ENCODE measurements around the gene COL12A1.

COL12A1 gene

GRCh38 chr6:75096966-75097365, 108.9 kb downstream of the COL12A1 start:
- no peak for DNase-seq (ENCODE audit: low spot score)

- DNase-seq (ENCODE audit: low spot score): no peak
These were observed 111.1 kb downstream of the COL12A1 start for GRCh38 chr6:75094614-75095200.

DNA sequence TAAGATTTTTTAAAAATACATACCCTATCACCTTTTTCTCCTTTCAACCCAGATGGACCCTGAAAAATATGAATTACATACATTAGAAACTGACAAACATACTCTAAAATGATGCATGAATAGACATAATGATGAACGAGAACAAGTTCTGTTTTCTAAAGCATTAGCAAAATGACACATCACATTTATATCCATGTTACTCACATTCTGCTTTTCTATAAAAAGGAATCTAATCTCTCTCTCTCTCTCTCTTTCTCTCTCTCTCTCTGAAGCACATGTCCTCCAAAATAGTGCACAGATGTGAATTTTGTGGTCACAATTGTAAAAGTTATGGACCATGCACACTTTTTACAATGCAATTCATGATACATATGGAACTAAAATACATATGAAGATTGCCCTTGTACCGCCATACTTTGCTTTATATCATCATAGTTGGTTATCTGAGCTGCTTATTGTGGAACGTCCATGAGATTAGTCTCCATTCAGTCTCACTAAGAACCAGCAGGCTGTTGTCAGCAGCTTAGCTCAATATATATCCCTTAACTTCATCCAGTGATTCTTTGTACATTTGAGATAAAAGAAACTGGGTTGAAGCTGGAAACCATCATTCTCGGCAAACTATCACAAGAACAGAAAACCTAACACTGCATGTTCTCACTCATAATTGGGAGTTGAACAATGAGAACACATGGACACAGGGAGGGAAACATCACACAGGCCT, 114.2 kb downstream of the COL12A1 start:
- DNase-seq (ENCODE audit: low spot score): no peak

DNA sequence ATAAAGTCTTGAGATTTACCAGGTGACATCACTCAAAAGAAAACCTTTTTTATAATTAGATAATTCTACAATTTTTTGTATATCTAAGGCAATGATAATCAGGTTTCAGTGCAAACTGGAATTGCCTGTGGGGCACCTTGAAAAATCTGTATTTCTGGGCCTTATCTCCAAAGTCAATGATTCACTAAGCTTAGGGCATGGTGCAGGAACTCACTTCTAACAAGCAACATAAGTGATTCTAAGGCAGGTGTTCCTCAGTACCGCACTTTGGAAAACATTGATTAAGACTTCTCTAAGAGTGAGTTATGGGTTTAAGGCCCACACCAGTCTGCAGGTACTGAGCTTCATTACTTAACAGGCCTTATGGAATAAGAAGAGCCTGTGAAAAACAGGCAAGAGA, 115.3 kb downstream of the COL12A1 start:
- DNase-seq (ENCODE audit: low spot score): no peak

DNA sequence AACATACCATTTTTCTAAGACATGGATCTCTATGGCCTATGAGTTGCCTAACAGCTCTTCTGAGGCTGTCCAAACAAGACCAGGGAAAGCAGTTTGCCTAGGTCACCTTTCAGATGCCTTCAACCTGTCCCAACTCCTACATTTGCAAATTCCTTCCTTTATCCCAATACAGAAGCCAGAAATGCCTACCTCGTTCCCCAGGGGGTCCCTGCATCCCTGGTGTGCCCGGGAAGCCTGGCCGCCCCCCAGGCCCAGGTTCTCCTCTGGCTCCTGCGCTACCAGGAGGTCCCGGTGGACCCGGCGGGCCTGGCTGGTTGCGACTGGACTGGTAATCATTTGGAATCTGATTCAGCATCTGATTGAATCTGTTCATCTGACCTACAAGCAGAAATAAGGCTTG, 115.9 kb downstream of the COL12A1 start:
- DNase-seq (ENCODE audit: low spot score): no peak

- DNase-seq (ENCODE audit: low spot score): no peak
These were observed 116.5 kb downstream of the COL12A1 start for GRCh38 chr6:75089151-75089897.

DNA sequence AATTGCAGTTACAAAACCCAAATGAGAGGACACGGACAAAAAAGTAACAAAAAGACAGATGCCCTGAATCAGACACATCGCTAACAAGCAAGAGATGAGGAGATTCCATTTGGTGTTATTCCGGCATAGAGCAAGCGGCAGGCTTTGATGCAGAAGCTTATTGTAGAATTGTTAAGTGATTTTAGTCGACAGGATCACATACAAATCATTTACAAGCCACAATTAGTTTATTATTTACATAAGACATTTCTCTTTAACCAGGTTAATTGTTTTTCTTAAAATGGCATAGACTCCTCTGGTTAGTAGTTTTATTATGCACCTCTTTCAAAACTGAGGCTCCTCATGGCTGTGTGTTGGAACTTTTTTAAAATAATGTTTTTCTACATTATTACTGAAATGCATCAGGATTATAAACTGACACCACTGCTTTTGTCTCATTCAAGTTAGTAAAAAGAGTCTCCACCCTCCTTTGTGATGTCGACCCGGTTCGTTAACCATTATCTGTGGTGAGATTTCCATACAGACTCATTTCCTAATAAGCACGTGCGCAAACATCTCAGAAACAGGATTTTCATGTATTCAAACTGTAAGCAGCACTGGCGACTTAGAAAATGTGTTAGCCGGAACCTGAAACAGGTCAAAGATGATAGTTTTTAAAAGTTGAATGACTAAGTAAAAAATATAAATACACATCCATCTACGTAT, 119.8 kb downstream of the COL12A1 start:
- no peak for DNase-seq (ENCODE audit: low spot score)

DNA sequence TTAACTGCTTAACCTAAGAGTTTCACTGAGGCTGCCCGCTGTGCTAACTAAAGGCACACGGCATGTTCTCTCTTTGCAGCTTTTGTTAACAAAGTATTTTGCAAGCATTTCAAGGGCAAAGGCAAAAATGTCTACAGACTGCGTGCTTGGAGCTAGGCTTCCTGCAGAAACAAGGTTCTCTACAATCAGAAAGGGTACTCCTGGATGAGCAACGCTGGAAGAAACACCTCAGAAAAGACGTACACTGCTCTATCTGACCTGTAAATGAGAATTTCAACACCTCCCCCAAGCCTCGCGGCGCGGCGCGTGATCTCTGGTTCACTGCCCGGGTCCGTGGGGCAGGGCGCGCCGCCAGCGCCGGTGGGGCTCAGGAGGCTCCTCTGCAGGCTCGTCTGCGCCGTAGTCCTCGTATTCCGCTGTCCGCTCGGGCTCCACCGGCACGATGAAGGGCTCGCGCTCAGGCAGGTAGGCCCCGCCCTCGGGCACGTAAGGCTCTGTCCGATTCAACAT, 120.9 kb downstream of the COL12A1 start:
- no peak for DNase-seq (ENCODE audit: low spot score)

DNA sequence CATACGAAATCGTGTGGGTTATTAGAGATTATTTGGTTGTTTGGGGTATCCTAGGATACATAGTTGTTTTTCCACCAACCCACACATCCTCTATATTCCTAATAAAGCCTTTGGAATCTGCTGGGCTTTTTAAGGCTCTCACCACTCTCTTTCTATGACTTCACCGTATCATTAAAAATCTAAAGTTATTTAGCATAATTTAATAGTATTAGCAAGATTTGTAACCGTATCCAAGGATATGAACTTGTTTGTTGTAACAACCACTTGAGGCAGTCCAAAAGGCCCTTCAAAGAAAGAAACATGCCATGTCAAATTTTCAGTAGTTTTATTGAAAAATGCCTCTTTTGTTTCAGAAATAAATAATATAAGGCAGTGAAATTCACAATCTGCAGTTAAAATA, 121.8 kb downstream of the COL12A1 start:
- DNase-seq (ENCODE audit: low spot score): no peak

- no peak for DNase-seq (ENCODE audit: low spot score)
These were observed 123.9 kb downstream of the COL12A1 start for GRCh38 chr6:75081921-75082320.

DNA sequence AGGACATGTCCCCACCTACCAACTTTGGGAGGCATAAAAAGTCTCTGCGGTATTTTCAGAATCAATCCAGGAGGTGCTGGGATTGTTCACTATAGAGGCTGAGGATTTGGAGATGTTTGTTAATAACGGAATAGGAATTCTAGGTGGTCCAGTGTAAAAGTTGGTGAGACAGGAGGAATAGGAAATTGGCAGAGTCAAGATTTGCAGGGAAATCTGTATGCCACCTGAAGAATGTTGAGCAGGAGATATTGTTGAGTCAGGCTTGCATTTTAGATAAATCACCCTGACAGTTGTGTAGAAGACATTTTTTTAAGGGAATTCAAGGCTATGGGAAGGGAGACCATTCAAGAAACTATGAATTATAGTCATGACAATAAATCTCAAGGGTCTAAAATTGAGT, 124.8 kb downstream of the COL12A1 start:
- no peak for DNase-seq (ENCODE audit: low spot score)

DNA sequence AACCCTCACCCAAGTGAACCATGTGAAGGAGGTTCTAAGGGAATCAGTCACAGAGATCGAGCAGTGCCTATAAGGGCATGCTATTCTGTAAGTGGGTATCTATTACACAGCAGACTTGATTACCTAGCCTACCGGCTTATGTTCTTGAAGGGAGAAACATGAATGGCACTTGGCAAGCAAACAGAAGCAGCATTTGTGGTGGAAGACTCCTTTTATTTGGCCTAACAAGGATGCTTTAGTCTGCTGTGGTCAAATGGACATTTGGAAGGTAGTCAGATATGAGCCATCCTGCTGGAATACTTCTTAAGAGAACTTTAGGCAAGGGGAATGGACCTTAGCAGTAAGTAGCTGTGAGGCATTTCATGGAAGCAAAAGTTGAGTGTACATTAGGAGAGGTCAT, 126.3 kb downstream of the COL12A1 start:
- DNase-seq (ENCODE audit: low spot score): no peak

- no peak for DNase-seq (ENCODE audit: low spot score)
These were observed 128.2 kb downstream of the COL12A1 start for GRCh38 chr6:75077701-75078100.

DNA sequence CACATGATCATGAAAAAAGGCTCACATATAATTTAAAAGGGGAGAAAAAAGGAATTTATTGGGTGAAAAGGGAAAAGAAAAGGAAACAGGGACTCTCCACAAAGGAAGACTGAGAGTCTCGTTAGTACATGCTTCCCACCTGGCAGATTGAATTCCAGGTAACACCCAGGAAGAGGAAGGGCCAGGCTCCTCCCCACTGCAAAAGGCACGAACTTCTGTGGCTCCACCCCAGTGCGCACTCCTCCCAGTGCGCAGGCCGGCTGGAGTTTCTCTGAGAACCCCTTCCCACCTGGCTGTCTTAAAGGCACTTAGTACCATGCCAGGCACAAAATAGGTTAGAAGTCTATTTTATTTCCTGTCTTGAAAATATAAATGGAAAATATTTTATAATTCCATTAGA, 129.8 kb downstream of the COL12A1 start:
- DNase-seq (ENCODE audit: low spot score): no peak

DNA sequence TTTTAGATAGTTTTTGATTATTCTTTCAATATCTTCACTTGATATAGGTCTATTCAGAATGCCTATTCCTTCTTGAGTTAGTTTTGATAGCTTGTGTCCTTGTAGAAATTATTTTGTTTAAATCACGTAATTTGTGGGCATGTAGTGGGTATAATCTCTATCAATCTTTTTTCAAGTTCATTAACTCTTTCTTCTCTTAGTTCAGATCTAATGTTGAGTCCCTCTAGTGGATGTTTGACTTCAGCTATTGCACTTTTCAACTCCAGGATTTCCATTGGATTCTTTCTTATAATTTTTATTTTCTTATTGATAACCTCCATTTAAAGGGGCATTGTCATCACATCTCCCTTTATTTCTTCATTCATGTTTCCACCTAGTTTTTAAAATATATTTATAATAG, 135.6 kb downstream of the COL12A1 start:
- no peak for DNase-seq (ENCODE audit: low spot score)

DNA sequence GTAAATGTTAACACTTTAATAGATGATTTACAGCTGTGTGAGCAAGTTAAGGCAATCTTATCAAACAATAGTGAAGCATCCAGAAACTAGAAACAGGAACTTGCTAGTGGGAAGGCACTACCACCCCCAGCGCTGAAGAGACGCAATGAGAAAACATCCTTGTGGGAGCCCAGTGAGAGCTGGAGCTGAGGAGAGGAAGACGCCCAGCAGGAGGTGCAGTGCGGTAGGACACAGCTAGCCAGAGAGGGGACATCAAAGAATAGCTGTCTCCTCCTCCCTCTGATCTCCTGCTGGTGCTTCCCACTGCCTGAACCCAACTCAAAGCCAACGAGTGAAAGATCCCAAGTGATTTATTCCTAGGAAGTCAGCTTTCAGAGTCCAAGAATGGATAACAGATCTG, 140.3 kb downstream of the COL12A1 start:
- DNase-seq (ENCODE audit: low spot score): no peak

DNA sequence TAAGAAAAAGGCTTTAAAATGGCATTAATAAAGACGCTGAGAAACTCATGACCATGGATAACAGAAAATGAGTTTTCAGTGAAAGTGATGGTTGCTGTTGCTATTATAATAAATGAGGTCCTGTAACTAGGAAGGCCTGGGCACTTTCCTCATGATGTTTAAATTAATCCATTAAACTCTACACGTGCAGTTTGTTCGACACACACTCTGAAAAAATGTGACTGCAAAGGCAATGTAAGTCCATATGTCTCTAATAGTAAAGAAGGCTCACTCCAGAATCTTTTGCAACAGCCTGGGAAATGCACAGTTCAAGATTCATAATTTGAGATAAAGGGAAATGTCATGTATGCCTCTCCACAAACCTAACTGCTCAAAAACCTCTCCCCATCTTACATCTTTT, 153.4 kb downstream of the COL12A1 start:
- no peak for DNase-seq (ENCODE audit: low spot score)

- DNase-seq (ENCODE audit: low spot score): no peak
These were observed 156.5 kb downstream of the COL12A1 start for GRCh38 chr6:75049308-75049707.

DNA sequence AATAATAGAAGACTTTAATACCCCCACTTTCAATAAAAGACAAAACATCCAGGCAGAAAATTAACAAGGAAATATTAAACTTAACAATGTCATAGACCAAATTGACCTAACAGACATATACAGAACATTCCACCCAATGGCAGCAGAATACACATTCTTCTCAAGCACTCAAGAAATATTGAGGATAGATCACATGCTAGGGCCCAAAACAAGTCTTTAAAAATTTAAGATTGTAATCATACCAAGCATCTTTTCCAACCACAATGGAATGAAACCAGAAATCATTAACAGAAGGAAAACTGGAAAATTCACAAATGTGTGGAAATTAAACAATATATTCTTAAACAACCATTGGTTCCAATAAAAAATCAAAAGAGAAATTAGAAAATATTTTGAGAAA, 161.0 kb downstream of the COL12A1 start:
- no peak for DNase-seq (ENCODE audit: low spot score)

GRCh38 chr6:75041381-75041780, 164.5 kb downstream of the COL12A1 start:
- no peak for DNase-seq (ENCODE audit: low spot score)

All from RKO (cell line).